Stimulated activated CD4-positive, alpha-beta T cell treated with anti-CD3 and anti-CD28 coated beads, TNF-alpha, amount 100 ng/mL, for 4 hours (primary cell): ENCODE data around the gene CCL13.

ENCODE experiments used
- DNase-seq, 3 experiments: peaks; one replicate each; pipeline ENCODE4 v3.0.0-alpha.2; 2020; ENCODE audit warnings: low read depth in 3 of 3

Gene CCL13

DNA sequence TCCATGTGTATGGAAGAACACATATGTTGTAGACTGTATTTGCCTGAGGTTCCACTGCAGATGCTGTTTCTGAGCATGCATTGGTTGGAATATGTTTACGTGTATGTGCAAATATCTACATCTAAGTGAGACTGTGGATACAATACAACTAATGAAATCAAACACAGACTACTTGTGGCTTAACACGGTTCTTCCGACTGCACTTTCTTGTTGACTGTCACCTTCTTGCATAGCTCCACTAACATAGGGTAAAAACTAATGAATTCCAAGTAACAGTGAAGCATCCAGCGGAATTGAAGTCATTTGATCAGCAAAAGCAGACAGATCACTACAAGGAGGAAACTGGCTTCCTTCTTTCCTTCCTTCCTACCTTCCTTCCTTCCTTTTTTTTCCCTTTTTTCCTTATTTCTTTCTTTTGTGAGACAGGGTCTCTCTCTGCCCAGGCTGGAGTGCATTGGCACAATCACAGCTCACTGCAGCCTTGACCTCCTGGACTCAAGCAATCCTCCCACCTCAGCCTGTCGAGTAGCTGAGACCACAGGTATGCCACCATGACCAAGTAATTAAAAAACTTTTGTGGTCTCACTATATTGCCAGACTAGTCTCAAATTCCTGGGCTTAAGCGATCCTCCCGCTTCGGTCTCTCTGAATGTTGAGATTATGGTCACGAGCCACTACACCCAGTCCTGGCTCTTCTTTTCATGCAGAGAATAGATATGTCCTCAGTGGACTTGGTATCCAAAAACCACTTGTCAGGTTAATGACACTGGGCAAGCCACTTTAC lies 28.7 kb downstream of the CCL13 start:
- DNase-seq = no peak

DNA sequence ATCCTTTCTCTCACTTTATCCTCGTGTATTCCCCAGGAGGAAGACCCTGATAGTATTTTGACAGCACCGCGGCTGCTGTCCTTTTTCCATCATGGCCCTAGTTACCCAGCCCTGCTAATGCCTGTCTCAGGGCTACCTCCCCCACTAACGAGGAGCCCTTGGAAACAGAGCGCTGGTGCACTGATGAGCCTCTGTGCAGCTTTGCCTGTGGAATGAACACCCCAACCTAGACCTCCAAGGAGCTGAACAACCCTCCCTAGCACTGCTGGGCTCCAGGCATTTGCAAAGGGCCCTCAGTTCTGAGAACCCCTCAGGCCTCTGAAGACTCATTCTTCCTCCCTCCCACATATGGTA lies 30.0 kb downstream of the CCL13 start:
- no peak for DNase-seq

DNA sequence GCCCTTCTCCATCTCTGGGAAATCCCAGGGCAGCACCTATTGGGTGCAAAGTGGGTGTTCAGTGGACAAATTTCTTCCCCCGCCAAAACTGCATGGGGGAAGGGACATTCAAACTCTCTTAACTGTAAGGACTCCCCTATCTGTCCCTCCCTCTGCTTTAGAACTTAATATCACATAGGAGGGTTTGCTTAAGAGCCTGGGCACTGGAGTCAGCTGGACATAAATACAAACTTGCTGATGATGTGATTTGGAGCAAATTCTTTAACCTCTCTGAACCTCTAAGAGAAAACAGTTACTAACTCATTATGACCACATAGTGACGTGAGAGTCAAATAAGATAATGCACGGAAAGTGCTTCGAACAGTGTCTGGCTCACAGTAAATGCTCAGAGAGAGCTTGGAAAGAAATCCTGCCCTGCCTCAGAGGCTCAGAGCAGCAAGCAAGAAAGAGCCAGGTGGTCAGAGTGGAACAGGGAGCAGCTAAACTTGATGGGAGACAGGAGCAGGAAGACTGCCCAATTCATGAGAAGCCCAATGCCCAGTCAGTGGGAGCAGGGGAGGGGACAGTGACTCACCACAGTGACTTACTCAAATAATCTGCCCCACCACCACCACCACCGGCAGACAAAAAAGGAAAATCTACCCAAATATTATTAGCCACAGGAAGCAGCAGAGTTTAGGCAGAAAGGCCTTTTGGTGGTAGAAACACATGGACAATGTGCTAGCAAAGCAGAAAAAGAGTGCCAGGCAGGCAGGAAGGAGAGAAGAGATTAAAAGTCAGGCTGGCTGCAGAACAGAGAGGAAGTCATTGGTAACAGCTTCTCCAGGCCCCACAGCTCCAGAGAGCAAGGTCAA lies 30.6 kb downstream of the CCL13 start:
- no peak for DNase-seq

DNA sequence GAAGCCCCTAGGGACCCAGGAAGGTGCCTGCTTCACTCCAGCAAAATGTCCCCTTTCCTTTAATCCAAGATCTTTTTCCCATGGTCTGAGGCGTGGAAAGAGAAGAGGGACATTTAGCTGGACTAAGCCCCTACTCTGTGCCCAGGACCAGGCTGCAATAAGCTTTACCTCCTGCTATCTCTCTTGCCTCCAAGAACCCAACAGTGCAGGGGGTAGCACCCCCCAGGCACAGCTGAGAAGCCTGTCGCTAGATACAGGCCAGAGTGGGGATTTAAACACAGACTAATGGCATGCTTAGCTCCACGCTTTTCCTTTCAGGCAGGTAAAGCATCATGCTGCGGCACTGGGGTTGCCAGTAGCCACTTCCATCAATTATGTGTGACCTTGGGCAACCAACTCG lies 31.3 kb downstream of the CCL13 start:
- no peak for DNase-seq

DNA sequence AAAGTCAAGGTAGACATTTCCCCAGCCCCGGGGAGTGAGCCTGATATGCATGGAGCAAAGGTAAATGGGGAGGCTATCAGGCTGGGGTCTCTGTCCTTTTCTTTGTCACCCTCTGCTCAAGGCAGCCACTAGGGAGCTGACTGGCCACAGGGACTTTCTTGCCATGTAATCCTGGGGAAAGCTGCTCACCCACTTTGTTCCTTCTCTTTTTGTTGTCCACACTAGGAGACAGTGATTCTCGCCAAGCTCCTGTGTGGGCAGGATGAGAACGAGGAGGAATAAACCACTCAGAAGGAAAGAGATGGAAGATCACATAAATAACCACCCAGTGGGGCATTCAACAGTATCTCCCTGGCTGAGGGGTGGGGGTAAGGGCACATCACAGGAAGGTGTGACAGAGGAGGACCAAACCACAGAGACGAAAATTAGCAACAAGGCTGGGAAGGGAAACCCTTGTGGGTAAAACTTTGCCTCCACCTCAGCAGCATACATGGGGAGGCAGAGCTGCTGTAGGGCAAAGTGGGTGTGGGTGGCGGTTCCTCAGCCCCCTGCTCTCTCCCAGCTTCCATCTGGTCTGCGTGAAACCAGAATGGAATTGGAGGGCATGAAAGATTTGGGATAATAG lies 33.0 kb downstream of the CCL13 start:
- no peak for DNase-seq

DNA sequence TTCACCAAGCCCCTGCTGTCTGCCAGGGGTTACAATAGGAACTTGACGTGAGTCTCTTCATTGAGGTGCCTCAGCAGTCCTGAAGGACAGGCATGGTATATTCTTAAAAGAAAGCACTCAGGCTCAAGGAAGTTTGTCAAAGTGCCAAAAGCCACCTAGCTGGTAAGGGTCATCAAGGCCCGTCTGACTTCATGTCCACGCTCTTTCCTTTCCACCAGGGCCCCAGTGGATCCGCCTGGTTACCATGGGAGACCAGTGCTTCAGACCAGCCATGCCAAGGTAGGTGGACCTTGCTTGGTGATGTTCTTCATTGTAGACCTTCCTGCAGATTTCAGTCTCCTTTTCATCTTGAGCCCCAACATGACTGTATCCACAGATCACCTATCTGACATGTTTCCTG lies 34.4 kb downstream of the CCL13 start:
- no peak for DNase-seq

DNA sequence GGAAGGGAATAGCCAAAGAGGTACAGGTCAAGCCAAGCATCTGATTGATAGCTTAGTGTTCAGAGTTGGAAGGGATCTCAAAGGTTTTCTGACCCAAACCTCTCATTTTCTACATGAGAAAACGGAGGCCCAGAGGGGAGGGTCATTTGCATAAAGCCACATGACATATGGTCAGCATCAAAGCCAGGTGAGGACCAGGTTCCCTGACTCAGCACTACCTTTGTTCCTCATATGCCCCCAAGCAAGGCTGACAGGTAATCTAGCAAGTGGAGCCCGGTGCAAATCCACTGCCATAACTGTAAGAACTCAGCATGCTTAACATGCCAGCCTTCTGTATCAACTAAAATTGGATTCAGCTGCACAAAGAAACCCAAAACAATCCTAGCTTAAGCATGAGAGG lies 35.0 kb downstream of the CCL13 start:
- no peak for DNase-seq

DNA sequence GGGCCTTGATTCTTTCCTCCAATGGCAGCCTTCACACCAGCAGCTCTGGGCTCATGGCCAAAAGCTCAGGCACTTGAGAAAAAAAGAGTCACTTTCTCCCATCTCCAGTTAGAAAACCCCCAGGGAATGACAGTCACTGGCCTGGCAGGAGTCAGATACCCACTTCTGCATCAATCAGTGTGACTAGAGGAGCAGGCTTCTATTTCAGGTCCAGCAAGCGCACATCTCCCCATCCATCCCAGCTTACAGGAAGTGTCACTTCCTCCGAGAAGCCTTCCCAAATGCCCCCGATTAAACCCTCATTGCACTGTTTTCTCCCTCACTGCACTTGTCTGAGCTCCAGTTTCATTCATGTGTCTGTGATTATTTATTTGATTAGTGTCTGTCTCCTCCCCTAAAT lies 37.1 kb downstream of the CCL13 start:
- no peak for DNase-seq

DNA sequence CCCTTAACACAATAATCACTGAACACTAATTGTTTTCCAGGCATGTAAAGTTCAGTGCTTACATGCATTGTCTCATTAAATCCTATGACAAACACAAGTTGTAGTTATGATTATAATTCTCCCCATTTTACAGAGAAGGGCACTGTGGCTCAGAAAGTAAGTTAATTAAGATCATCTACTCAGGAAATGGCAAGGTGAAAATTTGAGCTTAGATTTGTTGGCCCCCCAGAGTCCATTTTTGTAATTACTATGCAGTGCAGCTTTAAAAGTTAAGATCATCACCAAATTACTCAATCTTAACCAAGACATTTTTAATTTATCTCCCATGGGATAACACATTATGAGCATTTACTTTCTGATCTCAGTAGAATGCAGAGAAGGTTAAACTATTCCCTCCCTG lies 41.0 kb downstream of the CCL13 start:
- DNase-seq = no peak

DNA sequence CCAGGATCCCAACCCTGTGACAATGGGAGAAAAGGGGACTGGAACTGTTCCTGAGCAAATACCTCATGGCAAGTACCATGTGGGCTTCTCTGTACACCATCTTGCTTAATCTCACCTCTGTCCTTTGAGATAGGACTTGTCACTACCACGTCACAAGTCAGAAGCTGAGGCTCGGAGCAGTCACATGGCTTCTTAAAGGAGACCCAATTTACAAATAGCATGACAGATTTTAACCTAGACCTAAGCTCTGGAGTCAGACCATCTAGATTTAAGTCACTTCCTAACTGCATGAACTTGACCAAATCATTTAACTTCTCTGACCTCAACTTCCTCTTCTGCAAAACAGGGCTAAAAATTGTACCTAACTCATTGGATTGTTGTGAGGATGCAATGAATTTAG lies 42.7 kb downstream of the CCL13 start:
- DNase-seq = no peak

DNA sequence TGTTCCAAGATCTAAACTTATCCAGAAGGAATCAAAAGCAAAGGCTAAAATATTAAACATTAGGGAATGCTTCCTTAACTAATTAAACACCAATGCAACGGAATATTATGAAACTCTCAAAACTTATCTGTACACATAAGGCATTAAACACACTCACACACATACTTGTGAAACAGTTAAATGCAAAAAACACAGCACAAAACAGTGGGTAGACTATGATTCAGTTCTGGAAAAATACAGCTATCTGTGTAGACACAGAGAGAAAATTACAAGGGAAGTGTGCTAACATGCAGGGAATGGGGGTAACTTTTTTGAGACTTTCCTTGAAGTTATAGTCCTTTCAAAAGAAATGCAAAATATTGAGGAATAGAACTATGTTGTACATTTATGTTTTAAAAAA lies 43.4 kb downstream of the CCL13 start:
- no peak for DNase-seq

DNA sequence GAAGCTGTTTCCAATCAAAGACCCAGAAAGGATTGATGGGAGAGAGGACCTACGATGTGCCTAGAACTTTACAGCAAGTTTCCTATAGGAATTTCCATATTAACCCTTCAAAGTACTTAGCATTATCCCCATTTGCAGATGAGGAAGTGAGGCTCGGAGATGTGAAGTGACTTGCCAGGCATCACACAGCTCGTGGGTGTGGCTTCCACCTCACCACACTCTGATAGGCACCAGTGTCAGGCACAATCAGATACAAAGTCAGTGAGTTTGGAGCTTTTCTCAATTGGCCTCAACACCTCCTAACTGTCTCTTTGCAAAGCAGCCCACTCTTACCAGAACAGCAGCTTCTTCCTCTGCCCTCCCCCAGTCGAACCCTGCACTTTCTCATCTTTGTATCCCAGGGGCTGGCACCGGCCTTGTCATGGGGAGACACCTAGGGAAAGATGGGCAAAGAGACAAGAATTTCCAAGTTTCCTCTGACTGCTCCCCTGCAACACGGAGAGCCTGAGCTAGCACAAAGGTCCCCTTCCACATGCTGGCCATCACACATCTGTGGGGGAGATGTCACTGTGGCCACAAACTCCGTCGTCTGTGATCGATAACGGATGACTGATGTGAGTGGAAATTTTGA lies 44.1 kb downstream of the CCL13 start:
- DNase-seq = no peak

DNA sequence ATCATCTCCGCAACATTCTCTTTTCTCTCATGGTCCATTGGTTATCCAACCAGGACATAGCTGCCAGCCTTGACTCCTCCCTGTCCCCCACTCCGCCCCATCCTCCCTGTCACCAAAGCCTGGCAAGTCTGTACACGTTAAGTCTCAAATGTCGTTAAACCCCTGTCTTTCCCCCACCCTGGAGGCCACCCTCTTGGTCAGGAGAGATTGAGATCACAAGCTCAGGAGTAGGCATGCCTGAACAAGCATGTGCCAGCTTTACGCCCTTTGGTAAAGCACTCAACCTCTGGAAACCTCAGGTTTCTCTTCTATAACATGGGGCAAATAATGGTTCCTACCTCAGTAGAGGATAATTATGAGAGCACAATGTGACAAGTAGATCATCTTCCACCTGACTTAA lies 44.9 kb downstream of the CCL13 start:
- DNase-seq = no peak

DNA sequence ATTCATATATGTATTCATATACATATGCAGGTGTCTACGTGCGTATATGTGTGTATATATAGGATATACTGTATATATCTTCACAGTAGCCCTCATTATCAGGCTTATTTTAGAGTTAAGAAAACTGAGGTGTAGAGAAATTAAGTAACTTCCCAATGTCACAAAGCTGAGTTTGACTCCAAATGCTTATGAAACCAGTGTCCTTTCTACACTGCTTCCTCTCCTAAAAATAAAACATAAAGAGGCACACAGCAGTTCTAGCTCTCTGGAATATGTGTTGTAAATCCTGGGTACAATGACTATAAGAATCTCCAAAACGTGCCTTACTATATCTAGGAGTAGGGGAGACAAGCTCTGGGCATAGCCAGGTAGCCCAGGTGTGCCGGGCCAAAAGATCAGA lies 46.7 kb downstream of the CCL13 start:
- no peak for DNase-seq

DNA sequence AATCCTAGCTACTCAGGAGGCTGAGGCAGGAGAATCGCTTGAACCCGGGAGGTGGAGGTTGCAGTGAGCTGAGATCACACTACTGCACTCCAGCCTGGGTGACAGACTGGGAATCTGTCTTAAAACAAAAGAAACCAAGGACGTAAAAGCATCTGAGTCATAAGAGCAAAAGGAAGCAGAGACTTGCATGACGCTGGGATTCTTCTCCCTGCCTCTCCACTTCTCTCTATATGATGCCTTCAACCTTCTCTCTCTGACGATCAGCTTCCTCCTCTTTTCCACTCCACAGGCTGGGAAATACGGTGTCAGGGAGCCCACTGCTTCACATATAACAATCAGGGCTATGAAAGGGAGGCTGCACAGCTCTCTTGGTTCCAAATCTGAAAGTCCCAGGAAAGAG lies 49.9 kb downstream of the CCL13 start:
- no peak for DNase-seq
